OCI-LY7 (cell line): ENCODE results near the gene NOXO1. TPM values are rescaled to one million over a fixed set of nuclear protein-coding genes. Genes with fewer than 3 reads are reported as not detected.

Source experiments
- BruUV-seq: library from RNA; stranded (reverse); fragments of 400-500 nt; replicated peaks from 2 replicates; lab custom pipeline; 2021; lab: Mats Ljungman, UMichigan
- CTCF ChIA-PET: fragments of 300-600 bp; sonication (Branson Sonifier 250); formaldehyde crosslinking; loops from one replicate; lab custom pipeline; 2022; ENCODE audit warnings: antibody characterized with exemption; ENCODE audit not compliant: unreplicated experiment; lab: Charles Lee
- POLR2A ChIA-PET: fragments of 300-600 bp; sonication (Branson Sonifier 250); formaldehyde crosslinking; loops from one replicate; lab custom pipeline; 2022; ENCODE audit warnings: antibody characterized with exemption; lab: Charles Lee
- DNase-seq: peaks from one replicate; pipeline ENCODE4 v3.0.0-alpha.2; 2015; ENCODE audit warnings: low spot score
- H2AFZ ChIP-seq: fragments of 200-600 bp; sonication (generic), shearing (Covaris generic); 2 replicates; pipeline ENCODE4 v1.6.1; 2014; ENCODE audit warnings: mild to moderate bottlenecking, antibody characterized with exemption, low read length, moderate library complexity
- H3K27ac ChIP-seq: fragments of 200-600 bp; sonication (generic); 2 replicates; pipeline ENCODE4 v1.5.1; 2014; ENCODE audit warnings: mixed run types, low read depth, mild to moderate bottlenecking, moderate library complexity, low read length, inconsistent platforms; ENCODE audit not compliant: poor library complexity, severe bottlenecking
- H3K36me3 ChIP-seq: fragments of 200-600 bp; sonication (generic); 2 replicates; pipeline ENCODE4 v1.6.1; 2014; ENCODE audit warnings: mild to moderate bottlenecking, antibody characterized with exemption, low read length, moderate library complexity, mixed read lengths; ENCODE audit not compliant: insufficient read depth
- H3K4me1 ChIP-seq: fragments of 200-600 bp; sonication (generic); 2 replicates; pipeline ENCODE4 v1.5.1; 2014; ENCODE audit warnings: mild to moderate bottlenecking, low read length; ENCODE audit not compliant: insufficient read depth, poor library complexity, severe bottlenecking
- H3K4me2 ChIP-seq: fragments of 200-600 bp; sonication (generic); 2 replicates; pipeline ENCODE4 v1.6.1; 2014; ENCODE audit warnings: mild to moderate bottlenecking, low read length
- H3K4me3 ChIP-seq: fragments of 200-600 bp; sonication (generic); 2 replicates; pipeline ENCODE4 v1.5.1; 2014; ENCODE audit warnings: mild to moderate bottlenecking, low read depth, low read length; ENCODE audit not compliant: poor library complexity, severe bottlenecking
- H3K79me2 ChIP-seq: fragments of 200-600 bp; sonication (generic); 2 replicates; pipeline ENCODE4 v1.6.1; 2016; ENCODE audit warnings: low read depth, mild to moderate bottlenecking, low read length, moderate library complexity, mixed read lengths; ENCODE audit not compliant: insufficient read depth
- H3K9me2 ChIP-seq: fragments of 200-600 bp; sonication (generic); 2 replicates; pipeline ENCODE4 v1.6.1; 2016; ENCODE audit warnings: mild to moderate bottlenecking, low read length, mixed read lengths; ENCODE audit not compliant: insufficient read depth
- H3K9me3 ChIP-seq: fragments of 200-600 bp; sonication (generic); 2 replicates; pipeline ENCODE4 v1.6.1; 2014; ENCODE audit warnings: mild to moderate bottlenecking, mixed run types, low read length, mixed read lengths
- H4K20me1 ChIP-seq: fragments of 200-600 bp; sonication (generic); 2 replicates; pipeline ENCODE4 v1.6.1; 2014; ENCODE audit warnings: mild to moderate bottlenecking, antibody characterized with exemption, low read length, moderate library complexity, mixed read lengths; ENCODE audit not compliant: insufficient read depth
- CTCF ChIP-seq: fragments of 200-600 bp; sonication (generic); conservative IDR thresholded peaks from 2 replicates; pipeline ENCODE4 v1.5.1; 2014; ENCODE audit warnings: mild to moderate bottlenecking, antibody characterized with exemption, low read length, moderate library complexity, mixed read lengths
- EZH2phosphoT487 ChIP-seq: fragments of 200-600 bp; sonication (generic); IDR thresholded peaks from 2 replicates; pipeline ENCODE4 v1.6.1; 2018; ENCODE audit warnings: low read depth, borderline replicate concordance, mild to moderate bottlenecking, mixed run types, antibody characterized with exemption, low read length, moderate library complexity, mixed read lengths
- intact Hi-C: fragments of 100-400 bp; cut with micrococcal nuclease; formaldehyde crosslinking; loops from one replicate; pipeline ENCODE4 v1.10.0; 2022; ENCODE audit not compliant: unreplicated experiment
- total RNA-seq, 2 experiments: library from RNA; depleted of rRNA in 1 of 2; stranded (reverse); fragments of >200 nt in 1 of 2; shearing (Covaris generic) in 1 of 2; gene quantifications; 2 replicates each; pipeline ENCODE4 v1.2.3, GENCODE V29; 2014 to 2022

NOXO1 gene
- total RNA-seq, 2 experiments from 2014 or later, result 0.22 to 0.30 TPM

GRCh38 chr16:1998852-1999801, 17.9 kb upstream of the NOXO1 start:
- Histone ChIP-seq H3K27ac (no peak overlapping the region), H3K79me2 (no peaks in the 10 kb centered on the region; the same call in 1 of the 2 replicates), H3K4me3 (no peak overlapping the region), H4K20me1 (no peaks in the 10 kb centered on the region; the same call in 1 of the 2 replicates), H3K9me3 (no peaks in the 10 kb centered on the region), H3K36me3 (peaks cover 84% of the 10 kb centered on the region), H3K9me2 (no peaks in the 10 kb centered on the region), H3K4me2 (no peak overlapping the region), H2AFZ (no peak overlapping the region), H3K4me1 (peaks cover 4% of the 10 kb centered on the region)
- no peak for TF ChIP-seq CTCF
- TF ChIP-seq EZH2phosphoT487, result no peak
- no TSS peak for BruUV-seq
- ChIA-PET POLR2A (no interaction called here), CTCF (no interaction called here)
- no peak for DNase-seq
- intact Hi-C loops, result no loop called here

- H3K9me2 ChIP-seq, result no peaks in the 10 kb centered on the region
- TF ChIP-seq EZH2phosphoT487 (no peak), CTCF (no peak)
- intact Hi-C loops, result no loop called here
- no peaks in the 10 kb centered on the region; the same call in 1 of the 2 replicates for H3K79me2 ChIP-seq
- H3K4me3 ChIP-seq, result no peak overlapping the region
- no TSS peak for BruUV-seq
- H3K4me1 ChIP-seq, result peaks cover 8% of the 10 kb centered on the region
- ChIA-PET POLR2A (no interaction called here), CTCF (no interaction called here)
- H4K20me1 ChIP-seq, result no peaks in the 10 kb centered on the region; the same call in 1 of the 2 replicates
- H2AFZ ChIP-seq, result no peak overlapping the region
- DNase-seq, result no peak
- H3K9me3 ChIP-seq, result no peaks in the 10 kb centered on the region
- no peak overlapping the region for H3K4me2 ChIP-seq
- H3K27ac ChIP-seq, result no peak overlapping the region
- H3K36me3 ChIP-seq, result peaks cover 80% of the 10 kb centered on the region
Measured at GRCh38 chr16:1998360-1998835, 17.1 kb upstream of the NOXO1 start.
